Spleen (tissue), 11 donors: Measurements from ENCODE around the gene CFAP57. TPM values are rescaled to one million over a fixed set of nuclear protein-coding genes. Genes with fewer than 3 reads are reported as not detected.
"Not testable (repeated sequence)": the region's sequence is repeated elsewhere in the genome, so short reads cannot be mapped to it uniquely, and the experiment has no call there.

Experiments used
- DNase-seq: peaks from one replicate; pipeline ENCODE4 v3.0.0-alpha.2; 2020
- H3K27ac ChIP-seq, 8 donors: fragments of 200-600 bp; sonication (generic) in 7 of 8; 1 replicate in 4 of 8; 2 replicates in 4 of 8; pipeline versions ENCODE4 v1.5.0 to v1.8.0; 2016 to 2021; ENCODE audit warnings: inconsistent platforms in 4 of 8, mild to moderate bottlenecking in 4 of 8, moderate library complexity in 1 of 8
- H3K27me3 ChIP-seq, 7 donors: fragments of 200-600 bp; sonication (generic) in 6 of 7; replicated peaks in 1 of 7; 1 replicate in 4 of 7; 2 replicates in 3 of 7; pipeline versions ENCODE4 v1.5.0 to v1.8.0; 2016 to 2021; ENCODE audit warnings: inconsistent platforms in 3 of 7, mild to moderate bottlenecking in 1 of 7
- H3K36me3 ChIP-seq, 6 donors: fragments of 200-600 bp; sonication (generic) in 5 of 6; 1 replicate in 4 of 6; 2 replicates in 2 of 6; pipeline versions ENCODE4 v1.5.0 to v1.8.0; 2016 to 2021; ENCODE audit warnings: inconsistent platforms in 2 of 6
- H3K4me1 ChIP-seq, 6 donors: fragments of 200-600 bp; sonication (generic) in 5 of 6; 1 replicate in 3 of 6; 2 replicates in 3 of 6; pipeline versions ENCODE4 v1.5.0 to v1.8.0; 2016 to 2021; ENCODE audit warnings: inconsistent platforms in 3 of 6
- H3K4me3 ChIP-seq, 8 donors: fragments of 200-600 bp; sonication (generic) in 7 of 8; 1 replicate in 4 of 8; 2 replicates in 4 of 8; pipeline versions ENCODE4 v1.5.0 to v1.8.0; 2016 to 2021; ENCODE audit warnings: inconsistent platforms in 4 of 8, mild to moderate bottlenecking in 4 of 8, moderate library complexity in 2 of 8
- H3K9me3 ChIP-seq, 8 donors: fragments of 200-600 bp; sonication (generic) in 7 of 8; 1 replicate in 4 of 8; 2 replicates in 4 of 8; pipeline versions ENCODE4 v1.5.0 to v1.8.0; 2016 to 2021; ENCODE audit warnings: inconsistent platforms in 4 of 8
- POLR2A ChIP-seq, 3 donors: fragments of 450-650 bp; IDR thresholded peaks; one replicate each; pipeline ENCODE4 v1.5.1; 2017; ENCODE audit warnings: antibody characterized with exemption in 3 of 3, mild to moderate bottlenecking in 1 of 3
- POLR2AphosphoS5 ChIP-seq, 3 donors: sonication (generic); formaldehyde crosslinking; IDR thresholded peaks; one replicate each; pipeline ENCODE4 v1.5.1; 2017; ENCODE audit warnings: antibody characterized with exemption in 3 of 3
- WGBS, 5 donors: extraction: QIAGEN DNeasy Blood & Tissue Kit in 3 of 5; methylation state at CpG; one replicate each; pipeline versions ENCODE4 v1.1.5 to v1.1.7; 2013 to 2018; 5-methylcytosine and 5-hydroxymethylcytosine counted together
- intact Hi-C: fragments of 100-400 bp; cut with DNase I; formaldehyde crosslinking; loops from one replicate; pipeline ENCODE4 v1.15.0; 2023; ENCODE audit warnings: low total_unique reads
- polyA plus RNA-seq, 3 donors: library from polyadenylated mRNA; stranded (reverse); fragments of 200-250 nt; gene quantifications; one replicate each; pipeline ENCODE4 v1.2.1, GENCODE V29; 2013
- total RNA-seq, 7 donors: library from RNA; depleted of rRNA in 3 of 7; stranded (reverse); fragments of >200 nt in 3 of 7; fragmentation: NEBNext Ultra II Directional in 4 of 7; extraction: Animal tissue kit (Norgen Biotek cat#: 25700) in 4 of 7; gene quantifications; one replicate each; pipeline versions ENCODE4 v1.1.0 to v1.2.1, GENCODE V29; 2016 to 2021
- TF ChIP-seq, protein P1 (sequence below), 11 experiments: fragments of 200-600 bp in 7 of 11; fragments of 450-650 bp in 4 of 11; sonication (generic) in 4 of 11; IDR thresholded peaks in 8 of 11; conservative IDR thresholded peaks in 3 of 11; 1 replicate in 7 of 11; 2 replicates in 4 of 11; pipeline versions ENCODE4 v1.4.0 to v1.8.0; 2016 to 2021; ENCODE audit warnings: antibody characterized with exemption in 11 of 11, inconsistent platforms in 4 of 11, mild to moderate bottlenecking in 1 of 11
- donor health status: healthy with polysubstance abuse.
- donor health status: DM: no; HTN: no; CAD: no; lungs with moderate emphysema.
- donor health status: DM: no; HTN: no; CAD: no.
- donor health status: Bipolar disorder and iron deficiency.
- donor health status: healthy.
- donor health status: DM: no; HTN: no; CAD: no.
- donor health status: DM: yes; HTN: yes; CAD: no.

Gene CFAP57
- total and polyA plus RNA-seq, 10 donors, result 0.03 to 0.07 (median 0.05) TPM; not detected in 7

DNA sequence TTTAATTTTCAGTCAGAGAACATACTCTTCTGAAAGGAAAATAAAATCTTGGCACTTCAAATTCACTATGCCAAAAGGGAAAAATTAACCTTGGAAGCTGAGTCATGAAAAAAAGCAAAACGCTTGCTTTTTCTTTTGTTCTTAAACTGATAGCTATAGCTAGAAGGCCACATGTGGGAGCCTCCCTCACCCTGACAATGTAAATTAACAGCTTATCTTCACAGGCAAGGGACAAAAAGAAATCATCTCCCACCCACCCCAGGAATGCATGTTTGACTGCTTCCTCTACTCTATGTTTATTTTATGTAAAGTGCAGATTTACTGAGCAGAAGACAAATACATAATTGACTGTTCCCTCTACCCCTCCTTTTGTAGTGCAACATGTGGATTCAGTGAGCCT lies 38.1 kb upstream of the CFAP57 start:
- no peaks in the 10 kb centered on the region for H3K4me1 ChIP-seq
- no peak overlapping the region for H3K27ac ChIP-seq
- no peak overlapping the region for H3K4me3 ChIP-seq
- H3K9me3 ChIP-seq, result peaks cover 0 to under 1% (median 0%) of the 10 kb centered on the region in 8 donors
- TF ChIP-seq, protein P1, sequence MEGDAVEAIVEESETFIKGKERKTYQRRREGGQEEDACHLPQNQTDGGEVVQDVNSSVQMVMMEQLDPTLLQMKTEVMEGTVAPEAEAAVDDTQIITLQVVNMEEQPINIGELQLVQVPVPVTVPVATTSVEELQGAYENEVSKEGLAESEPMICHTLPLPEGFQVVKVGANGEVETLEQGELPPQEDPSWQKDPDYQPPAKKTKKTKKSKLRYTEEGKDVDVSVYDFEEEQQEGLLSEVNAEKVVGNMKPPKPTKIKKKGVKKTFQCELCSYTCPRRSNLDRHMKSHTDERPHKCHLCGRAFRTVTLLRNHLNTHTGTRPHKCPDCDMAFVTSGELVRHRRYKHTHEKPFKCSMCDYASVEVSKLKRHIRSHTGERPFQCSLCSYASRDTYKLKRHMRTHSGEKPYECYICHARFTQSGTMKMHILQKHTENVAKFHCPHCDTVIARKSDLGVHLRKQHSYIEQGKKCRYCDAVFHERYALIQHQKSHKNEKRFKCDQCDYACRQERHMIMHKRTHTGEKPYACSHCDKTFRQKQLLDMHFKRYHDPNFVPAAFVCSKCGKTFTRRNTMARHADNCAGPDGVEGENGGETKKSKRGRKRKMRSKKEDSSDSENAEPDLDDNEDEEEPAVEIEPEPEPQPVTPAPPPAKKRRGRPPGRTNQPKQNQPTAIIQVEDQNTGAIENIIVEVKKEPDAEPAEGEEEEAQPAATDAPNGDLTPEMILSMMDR (IDR thresholded peaks at IDR 0.05 in 8 of 11, conservative IDR thresholded peaks at IDR 0.05 in 3 of 11), result no peak
- no peaks in the 10 kb centered on the region for H3K36me3 ChIP-seq
- intact Hi-C loops, result no loop called here
- WGBS, 5 donors, result 54 to 72% (median 63%) methylated on average over 1 of the region's 1 CpG
- DNase-seq, result no peak
- H3K27me3 ChIP-seq, result peaks cover 0 to 10% (median 0%) of the 10 kb centered on the region in 7 donors

DNA sequence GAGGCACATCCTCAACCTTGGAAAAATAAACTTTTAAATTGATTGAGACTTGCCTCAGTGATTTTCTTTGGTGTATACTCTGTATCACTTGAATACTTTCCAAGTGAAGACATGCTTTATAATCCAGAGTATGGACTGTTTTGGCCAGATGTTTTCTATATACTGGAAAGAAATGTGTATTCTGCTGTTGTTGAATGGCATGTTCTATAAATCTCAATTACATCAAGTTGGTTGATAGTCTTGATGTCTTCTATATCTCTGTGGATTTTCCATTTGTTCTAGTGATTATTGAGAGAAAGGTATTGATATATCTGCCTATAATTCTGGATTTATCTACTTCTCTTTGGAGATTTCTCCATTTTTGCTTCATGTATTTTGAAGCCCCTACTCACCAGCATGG lies 37.5 kb upstream of the CFAP57 start:
- Histone ChIP-seq H3K4me3 (no peak overlapping the region), H3K4me1 (no peaks in the 10 kb centered on the region), H3K27me3 (peaks cover 0 to 10% (median 0%) of the 10 kb centered on the region in 7 donors), H3K36me3 (no peaks in the 10 kb centered on the region), H3K9me3 (peaks cover 0 to 6% (median 2%) of the 10 kb centered on the region in 8 donors), H3K27ac (no peak overlapping the region)
- TF ChIP-seq, protein P1 (IDR thresholded peaks at IDR 0.05 in 8 of 11, conservative IDR thresholded peaks at IDR 0.05 in 3 of 11), result no peak
- TF ChIP-seq POLR2AphosphoS5 (IDR thresholded peaks at IDR 0.05) (no peak), POLR2A (IDR thresholded peaks at IDR 0.05) (no peak)
- no peak for DNase-seq
- intact Hi-C loops, result no loop called here

DNA sequence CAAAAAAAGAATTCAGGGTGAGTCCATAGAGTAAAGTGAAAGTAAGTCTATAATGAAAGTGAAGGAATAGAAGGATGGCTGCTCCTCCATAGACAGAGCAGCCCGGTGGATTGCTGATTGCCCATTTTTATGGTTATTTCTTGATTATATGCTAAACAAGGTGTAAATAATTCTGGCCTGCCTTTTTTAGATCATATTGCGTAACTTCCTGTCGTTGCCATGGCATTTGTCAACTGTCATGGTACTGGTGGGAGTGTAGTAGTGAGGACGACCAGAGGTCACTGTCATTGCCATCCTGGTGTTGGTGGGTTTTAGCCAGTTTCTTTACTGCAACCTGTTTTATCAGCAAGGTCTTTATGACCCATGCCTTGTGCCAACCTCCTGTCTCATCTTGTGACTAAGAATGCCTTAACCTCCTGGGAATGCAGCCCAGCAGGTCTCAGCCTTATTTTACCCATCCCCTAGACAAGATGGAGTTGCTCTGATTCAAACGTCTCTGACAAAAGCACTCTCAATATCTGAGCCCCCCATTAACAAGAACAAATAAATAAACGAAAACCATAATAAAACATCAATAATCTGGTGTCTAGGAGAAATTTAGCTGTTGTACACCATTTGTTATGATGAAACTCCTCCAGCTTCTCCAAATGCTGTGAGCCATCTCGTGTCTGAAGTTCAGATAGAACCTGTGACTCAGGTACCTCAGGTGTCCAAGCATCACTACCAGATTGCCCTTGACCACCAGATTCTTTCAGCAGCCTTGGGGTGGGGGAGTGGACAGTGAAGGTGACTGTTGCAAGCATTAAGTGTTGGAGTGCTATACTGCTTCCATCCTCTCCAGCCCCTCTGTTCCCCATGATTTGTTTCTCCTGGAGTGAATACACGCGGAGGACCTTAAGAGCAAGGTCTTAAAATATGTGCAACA lies 36.0 kb upstream of the CFAP57 start:
- Histone ChIP-seq H3K4me1 (no peaks in the 10 kb centered on the region), H3K27ac (no peak overlapping the region), H3K9me3 (peaks cover 0 to 17% (median 9%) of the 10 kb centered on the region in 8 donors), H3K4me3 (no peak overlapping the region), H3K27me3 (peaks cover 0 to 3% (median 0%) of the 10 kb centered on the region in 7 donors), H3K36me3 (no peaks in the 10 kb centered on the region)
- TF ChIP-seq, protein P1 (IDR thresholded peaks at IDR 0.05 in 8 of 11, conservative IDR thresholded peaks at IDR 0.05 in 3 of 11), result no peak
- TF ChIP-seq POLR2A (IDR thresholded peaks at IDR 0.05) (no peak), POLR2AphosphoS5 (IDR thresholded peaks at IDR 0.05) (no peak)
- intact Hi-C loops, result no loop called here
- no peak for DNase-seq
- WGBS, 5 donors, result 69 to 84% (median 80%) methylated on average over 9 of the region's 9 CpGs

DNA sequence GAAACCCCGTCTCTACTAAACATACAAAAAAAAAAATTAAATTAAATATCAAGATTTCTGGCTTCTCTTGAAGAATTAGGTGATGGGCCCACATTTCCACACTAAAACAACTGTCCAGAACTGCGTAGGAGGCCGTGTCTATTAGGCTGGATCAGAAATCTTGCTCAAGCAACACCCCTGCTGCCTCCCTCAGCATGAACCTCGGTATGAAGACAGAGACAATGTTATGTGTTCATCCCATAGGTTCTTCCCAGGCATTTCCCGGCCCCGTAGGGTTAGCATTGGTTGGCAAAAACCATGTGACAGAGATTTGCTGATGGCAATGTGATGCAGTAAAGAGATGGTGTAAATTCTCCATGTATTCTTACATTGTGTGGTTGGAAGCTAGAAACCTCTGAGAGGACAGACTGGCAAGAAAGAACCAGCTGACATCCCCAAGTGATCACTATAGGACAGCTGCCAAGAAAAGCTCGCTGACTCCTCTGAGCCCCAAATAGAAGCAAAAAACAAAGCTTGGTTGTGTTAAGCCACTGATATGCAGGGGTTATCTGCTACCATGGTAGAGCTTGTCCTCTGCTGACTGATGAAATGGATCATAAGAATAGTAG lies 34.6 kb upstream of the CFAP57 start:
- Histone ChIP-seq H3K36me3 (no peaks in the 10 kb centered on the region), H3K27me3 (peaks cover 0 to 6% (median 0%) of the 10 kb centered on the region in 7 donors), H3K27ac (no peak overlapping the region), H3K4me1 (no peaks in the 10 kb centered on the region), H3K9me3 (peaks cover 0 to 17% (median 9%) of the 10 kb centered on the region in 8 donors), H3K4me3 (no peak overlapping the region)
- 74 to 91% (median 85%) methylated on average over 7 of the region's 7 CpGs for WGBS, 5 donors
- intact Hi-C loops, result no loop called here
- DNase-seq, result no peak
- TF ChIP-seq POLR2A (IDR thresholded peaks at IDR 0.05), result no peak

DNA sequence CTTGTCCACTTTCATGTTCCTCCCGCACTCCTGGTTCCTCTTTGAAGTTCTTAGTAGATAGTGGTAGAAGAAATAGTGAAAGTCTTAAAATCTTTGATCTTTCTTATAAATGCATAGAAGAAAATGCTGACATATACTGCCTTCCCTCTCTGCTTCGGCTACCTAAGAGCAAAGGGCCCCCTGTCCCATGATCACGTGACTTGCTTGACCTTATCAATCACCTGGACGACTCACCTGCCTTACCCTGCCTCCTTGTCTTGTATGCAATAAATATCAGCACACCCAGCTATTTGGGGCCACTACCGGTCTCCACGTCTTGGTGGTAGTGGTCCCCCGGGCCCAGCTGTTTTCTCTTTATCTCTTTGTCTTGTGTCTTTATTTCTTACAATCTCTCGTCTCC lies 32.8 kb upstream of the CFAP57 start:
- H3K4me3 ChIP-seq, H3K27ac ChIP-seq, DNase-seq, H3K36me3 ChIP-seq, intact Hi-C loops, H3K4me1 ChIP-seq: not testable (repeated sequence)
- H3K9me3 ChIP-seq, result peaks cover 0 to 17% (median 9%) of the 10 kb centered on the region in 8 donors
- WGBS, 5 donors, result 84 to 92% (median 87%) methylated on average over 8 of the region's 8 CpGs
- peaks cover 0 to 16% (median 0%) of the 10 kb centered on the region in 7 donors for H3K27me3 ChIP-seq
